Karpas-422 (cell line): ENCODE results near the gene RABGAP1L. TPM values are rescaled to one million over a fixed set of nuclear protein-coding genes. Genes with fewer than 3 reads are reported as not detected.

Experiments used
- DNase-seq: peaks from one replicate; pipeline ENCODE4 v3.0.0-alpha.2; 2015
- H2AFZ ChIP-seq: fragments of 200-600 bp; sonication (generic); 2 replicates; pipeline ENCODE4 v1.6.1; 2014; ENCODE audit warnings: antibody characterized with exemption, low read length, mixed read lengths
- H3K27ac ChIP-seq: fragments of 200-600 bp; sonication (generic); 2 replicates; pipeline ENCODE4 v1.5.1; 2014; ENCODE audit warnings: mild to moderate bottlenecking, low read length, moderate library complexity
- H3K27me3 ChIP-seq: fragments of 200-600 bp; sonication (generic); 2 replicates; pipeline ENCODE4 v1.6.1; 2014; ENCODE audit warnings: low read length, mixed read lengths
- H3K36me3 ChIP-seq: fragments of 200-600 bp; sonication (generic); 2 replicates; pipeline ENCODE4 v1.6.1; 2014; ENCODE audit warnings: low read length, mixed read lengths; ENCODE audit not compliant: insufficient read depth
- H3K4me1 ChIP-seq: fragments of 200-600 bp; sonication (generic); 2 replicates; pipeline ENCODE4 v1.6.1; 2014; ENCODE audit warnings: mild to moderate bottlenecking, low read length, mixed read lengths
- H3K4me2 ChIP-seq: fragments of 200-600 bp; sonication (generic); 2 replicates; pipeline ENCODE4 v1.6.1; 2014; ENCODE audit warnings: low read length, low read depth, mild to moderate bottlenecking; ENCODE audit not compliant: poor library complexity, severe bottlenecking
- H3K4me3 ChIP-seq: fragments of 200-600 bp; sonication (generic); 2 replicates; pipeline ENCODE4 v1.5.1; 2014; ENCODE audit warnings: mild to moderate bottlenecking, antibody characterized with exemption, low read length, mixed read lengths
- H3K79me2 ChIP-seq: fragments of 200-600 bp; sonication (generic); 2 replicates; pipeline ENCODE4 v1.6.1; 2014; ENCODE audit warnings: mild to moderate bottlenecking, low read length, mixed read lengths
- H3K9ac ChIP-seq: fragments of 200-600 bp; sonication (generic); 2 replicates; pipeline ENCODE4 v1.6.0; 2014; ENCODE audit warnings: low read length
- H3K9me2 ChIP-seq: fragments of 200-600 bp; sonication (generic), shearing (Covaris generic); replicated peaks from 2 replicates; pipeline ENCODE4 v1.6.0; 2014; ENCODE audit warnings: mild to moderate bottlenecking, low read length, moderate library complexity; ENCODE audit not compliant: insufficient read depth
- H3K9me3 ChIP-seq: fragments of 300-700, 200-600 bp; sonication (generic); 2 replicates; pipeline ENCODE4 v1.6.1; 2014; ENCODE audit warnings: low read length, mixed read lengths
- H4K20me1 ChIP-seq: fragments of 200-600 bp; sonication (generic); 2 replicates; pipeline ENCODE4 v1.6.1; 2014; ENCODE audit warnings: mild to moderate bottlenecking, antibody characterized with exemption, low read length, low read depth; ENCODE audit not compliant: insufficient read depth
- total RNA-seq: library from RNA; depleted of rRNA; stranded (reverse); fragments of >200 nt; shearing (Covaris generic); gene quantifications from 2 replicates; pipeline ENCODE4 v1.2.3, GENCODE V29; 2014; ENCODE audit warnings: low replicate concordance

The RABGAP1L gene
- total RNA-seq, 1 experiment from 2014 or later = 28.9 TPM

DNA sequence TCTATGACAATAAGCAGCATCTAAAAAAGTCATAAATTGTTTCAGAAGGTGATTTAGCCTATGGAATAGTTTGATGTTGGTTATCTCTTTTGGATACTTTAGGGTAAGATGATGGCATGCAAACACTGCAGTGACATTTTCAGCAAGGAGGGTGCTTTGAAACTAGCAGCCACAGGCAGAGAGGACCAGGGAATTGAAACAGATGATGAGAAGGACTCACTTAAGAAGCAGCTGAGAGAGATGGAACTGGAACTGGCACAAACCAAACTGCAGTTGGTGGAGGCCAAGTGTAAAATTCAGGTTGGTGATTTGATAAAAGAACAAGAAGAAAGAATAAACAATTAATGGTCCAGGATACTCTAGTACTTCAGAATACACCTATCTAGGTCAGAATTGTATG lies 829.2 kb downstream of the RABGAP1L start:
- H3K9me3 ChIP-seq = no peaks in the 10 kb centered on the region
- no peak overlapping the region for H2AFZ ChIP-seq
- H3K79me2 ChIP-seq = no peaks in the 10 kb centered on the region
- no peaks in the 10 kb centered on the region for H3K9me2 ChIP-seq
- H3K4me3 ChIP-seq = no peak overlapping the region
- no peaks in the 10 kb centered on the region for H3K36me3 ChIP-seq
- H3K27me3 ChIP-seq = no peaks in the 10 kb centered on the region
- H3K4me1 ChIP-seq = peaks cover 30% of the 10 kb centered on the region
- peak overlapping the region; percentile 21; the same call in 1 of the 2 replicates for H3K27ac ChIP-seq
- H3K4me2 ChIP-seq = no peak overlapping the region
- DNase-seq = no peak
- no peaks in the 10 kb centered on the region for H4K20me1 ChIP-seq
- H3K9ac ChIP-seq = no peak overlapping the region

DNA sequence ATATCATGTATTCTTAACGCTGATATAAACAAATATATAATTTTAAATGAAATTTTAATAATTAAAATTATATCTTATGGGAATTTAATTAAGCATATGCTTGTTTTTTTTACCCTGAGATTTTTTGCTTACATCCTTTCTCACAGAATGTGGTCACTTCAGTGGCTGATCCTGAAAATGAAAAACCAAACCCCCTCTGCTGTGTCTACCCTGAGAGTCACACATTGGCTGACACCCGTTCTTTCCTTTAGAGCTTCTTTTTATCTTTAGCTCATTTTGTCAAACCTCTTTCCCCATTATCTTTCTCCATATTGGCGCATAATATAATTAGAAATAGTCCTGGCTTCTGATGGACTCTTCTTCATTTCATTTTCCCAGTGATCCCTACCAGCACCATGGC lies 829.7 kb downstream of the RABGAP1L start:
- H3K36me3 ChIP-seq = no peaks in the 10 kb centered on the region
- no peak overlapping the region for H3K4me3 ChIP-seq
- H4K20me1 ChIP-seq = no peaks in the 10 kb centered on the region
- no peak overlapping the region for H2AFZ ChIP-seq
- H3K4me1 ChIP-seq = peaks cover 30% of the 10 kb centered on the region
- H3K79me2 ChIP-seq = no peaks in the 10 kb centered on the region
- no peak overlapping the region for H3K9ac ChIP-seq
- no peak overlapping the region for H3K4me2 ChIP-seq
- no peaks in the 10 kb centered on the region for H3K9me2 ChIP-seq
- H3K27me3 ChIP-seq = no peaks in the 10 kb centered on the region
- no peaks in the 10 kb centered on the region for H3K9me3 ChIP-seq
- H3K27ac ChIP-seq = no peak overlapping the region
- no peak for DNase-seq

DNA sequence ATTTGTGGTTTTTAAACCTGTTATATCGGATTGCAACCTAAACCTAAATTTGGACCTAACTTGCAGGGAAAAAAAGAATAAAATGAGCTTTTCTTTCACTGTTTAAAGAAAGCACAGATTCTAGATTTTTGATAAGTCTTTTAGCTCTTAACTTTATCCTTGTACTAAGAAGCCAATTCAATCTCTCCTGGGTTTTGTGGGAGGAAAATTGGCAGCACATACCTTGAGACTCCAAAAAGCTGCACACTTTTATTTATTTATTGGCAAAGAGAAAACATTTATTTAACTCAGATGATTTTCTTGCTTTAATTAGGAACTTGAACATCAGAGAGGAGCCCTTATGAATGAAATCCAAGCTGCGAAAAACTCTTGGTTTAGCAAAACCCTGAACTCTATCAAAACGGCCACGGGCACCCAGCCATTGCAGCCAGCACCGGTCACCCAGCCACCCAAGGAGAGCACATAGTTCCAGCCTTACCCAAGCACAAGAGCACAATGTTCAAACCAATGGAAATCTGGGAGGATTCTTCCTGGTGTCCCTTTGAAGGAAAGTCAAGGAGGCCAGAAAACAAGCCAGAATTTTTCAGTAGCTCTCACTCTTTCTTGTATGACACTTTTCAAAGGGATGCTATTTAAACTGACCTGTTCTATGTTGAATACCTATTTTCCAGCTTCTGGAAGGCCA lies 830.4 kb downstream of the RABGAP1L start:
- Histone ChIP-seq H3K4me1 (peaks cover 30% of the 10 kb centered on the region), H4K20me1 (no peaks in the 10 kb centered on the region), H3K79me2 (no peaks in the 10 kb centered on the region), H3K4me2 (peak overlapping the region; percentile 72), H3K9me2 (no peaks in the 10 kb centered on the region), H3K9me3 (no peaks in the 10 kb centered on the region), H3K27ac (peak overlapping the region; percentile 52; the same call in 1 of the 2 replicates), H3K36me3 (no peaks in the 10 kb centered on the region), H3K27me3 (no peaks in the 10 kb centered on the region), H2AFZ (no peak overlapping the region), H3K9ac (peak overlapping the region; percentile 56; the same call in 1 of the 2 replicates), H3K4me3 (0 out of 2 replicates have a peak overlapping the region, but pooled peaks have one; percentile 55)
- DNase-seq = no peak

DNA sequence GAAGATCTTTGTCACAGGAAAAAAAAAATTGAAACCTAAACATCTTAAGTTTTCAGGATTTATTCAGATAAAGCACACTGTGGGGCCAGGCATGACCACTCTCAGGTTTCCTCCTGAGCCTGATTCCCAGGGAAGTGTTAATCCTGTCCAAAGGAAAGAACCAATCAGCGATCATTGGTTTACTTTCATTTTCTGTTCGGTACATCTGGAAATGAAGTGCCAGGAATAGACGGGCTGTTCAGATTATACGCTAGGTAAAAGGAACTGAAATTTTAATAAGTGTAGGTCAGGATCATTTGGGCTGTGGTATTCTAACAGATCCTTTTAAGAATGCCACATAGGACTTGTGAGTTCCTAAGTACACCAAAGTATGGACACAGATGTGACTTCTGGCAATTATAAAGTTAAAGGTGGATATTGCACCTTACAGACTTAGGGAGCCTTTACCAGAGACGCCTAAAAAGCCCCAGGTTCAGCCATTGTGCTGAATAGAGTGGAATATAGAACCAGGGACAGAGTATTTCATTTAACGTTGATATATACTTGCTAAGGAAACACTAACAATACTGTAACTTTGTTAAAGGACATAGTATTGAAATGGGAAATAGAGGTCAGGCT lies 831.2 kb downstream of the RABGAP1L start:
- Histone ChIP-seq H3K27me3 (no peaks in the 10 kb centered on the region), H3K4me3 (peak overlapping the region; percentile 55), H3K9me3 (no peaks in the 10 kb centered on the region), H3K79me2 (no peaks in the 10 kb centered on the region), H3K36me3 (no peaks in the 10 kb centered on the region), H3K4me1 (peaks cover 22% of the 10 kb centered on the region), H2AFZ (peak overlapping the region; percentile 57), H3K9me2 (no peaks in the 10 kb centered on the region), H4K20me1 (no peaks in the 10 kb centered on the region), H3K27ac (peak overlapping the region; percentile 52), H3K4me2 (peak overlapping the region; percentile 72), H3K9ac (peak overlapping the region; percentile 56)
- peak; percentile 67 for DNase-seq

DNA sequence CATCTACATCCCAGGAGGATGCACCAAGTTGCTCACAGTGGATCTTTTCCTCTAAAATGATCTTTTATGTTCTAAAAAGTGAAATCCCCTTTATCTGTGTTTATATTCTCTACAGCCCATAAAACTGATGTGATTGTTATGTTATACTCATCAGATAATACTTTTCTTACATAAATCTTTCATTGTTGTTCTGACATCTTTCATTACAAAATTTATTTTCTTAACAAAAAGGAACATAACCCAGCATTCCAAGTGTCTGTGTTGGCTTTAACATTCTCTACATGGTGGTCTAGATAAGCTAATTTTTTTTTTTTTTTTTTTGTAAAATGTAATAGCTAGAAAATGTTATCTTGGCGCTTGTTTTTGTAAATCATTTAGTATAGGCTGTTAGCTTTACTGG lies 832.2 kb downstream of the RABGAP1L start:
- no peak for DNase-seq
- Histone ChIP-seq H3K9me3 (no peaks in the 10 kb centered on the region), H3K4me1 (peaks cover 19% of the 10 kb centered on the region), H3K36me3 (no peaks in the 10 kb centered on the region), H3K79me2 (no peaks in the 10 kb centered on the region), H3K9ac (no peak overlapping the region), H4K20me1 (no peaks in the 10 kb centered on the region), H3K4me3 (no peak overlapping the region), H3K27me3 (no peaks in the 10 kb centered on the region), H3K9me2 (no peaks in the 10 kb centered on the region), H3K27ac (peak overlapping the region; percentile 52), H3K4me2 (peak overlapping the region; percentile 72), H2AFZ (no peak overlapping the region)

DNA sequence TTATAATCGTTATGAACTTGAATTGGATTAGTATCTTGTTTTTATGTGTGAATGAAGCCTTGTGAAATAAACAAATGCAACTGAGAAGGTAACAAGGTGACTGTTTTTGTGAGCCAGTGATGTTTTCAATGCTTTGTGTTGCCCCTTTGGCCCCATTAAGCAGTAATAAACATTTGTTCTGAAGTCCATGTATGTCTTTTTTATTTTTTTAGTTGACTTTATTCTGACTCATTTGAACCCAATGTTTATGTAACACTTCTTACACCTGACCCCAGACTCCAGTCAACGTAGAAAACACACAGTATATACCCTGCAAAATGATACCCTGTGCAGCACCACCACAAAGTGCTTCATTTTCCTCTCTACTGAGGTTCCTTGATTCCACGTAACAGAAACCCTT lies 835.8 kb downstream of the RABGAP1L start:
- no peaks in the 10 kb centered on the region; the same call in 1 of the 2 replicates for H4K20me1 ChIP-seq
- H3K27me3 ChIP-seq = no peaks in the 10 kb centered on the region
- H3K79me2 ChIP-seq = peaks cover 7% of the 10 kb centered on the region
- peaks cover 27% of the 10 kb centered on the region for H3K4me1 ChIP-seq
- H3K9me3 ChIP-seq = no peaks in the 10 kb centered on the region
- no peak overlapping the region for H3K27ac ChIP-seq
- H3K4me2 ChIP-seq = no peak overlapping the region
- no peaks in the 10 kb centered on the region for H3K36me3 ChIP-seq
- no peak overlapping the region for H3K9ac ChIP-seq
- no peaks in the 10 kb centered on the region for H3K9me2 ChIP-seq
- no peak overlapping the region for H2AFZ ChIP-seq
- DNase-seq = no peak
- no peak overlapping the region for H3K4me3 ChIP-seq

DNA sequence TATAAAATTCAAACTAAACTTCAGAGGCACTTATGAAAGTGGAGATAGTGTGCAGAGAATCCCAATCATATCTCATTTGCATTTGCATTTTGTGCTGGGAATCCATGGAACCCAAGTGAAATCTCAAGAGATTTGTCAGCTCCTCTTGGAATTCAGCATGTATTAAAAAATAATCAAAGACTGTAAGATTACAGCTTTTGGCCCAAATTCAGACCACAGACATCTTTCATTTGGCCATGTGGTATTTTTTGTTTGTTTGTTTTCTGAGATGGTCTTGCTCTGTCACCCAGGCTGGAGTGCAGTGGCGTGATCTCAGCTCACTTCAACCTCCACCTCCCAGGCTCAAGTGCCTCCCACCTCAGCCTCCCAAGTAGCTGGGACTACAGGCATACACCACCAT lies 836.6 kb downstream of the RABGAP1L start:
- Histone ChIP-seq H3K4me1 (peaks cover 19% of the 10 kb centered on the region), H3K9me3 (no peaks in the 10 kb centered on the region), H3K9me2 (no peaks in the 10 kb centered on the region), H3K27me3 (no peaks in the 10 kb centered on the region), H4K20me1 (peaks cover 6% of the 10 kb centered on the region; the same call in 1 of the 2 replicates), H3K4me2 (no peak overlapping the region), H3K27ac (no peak overlapping the region), H3K79me2 (peaks cover 15% of the 10 kb centered on the region), H3K4me3 (no peak overlapping the region), H2AFZ (no peak overlapping the region), H3K9ac (no peak overlapping the region), H3K36me3 (no peaks in the 10 kb centered on the region)
- no peak for DNase-seq

DNA sequence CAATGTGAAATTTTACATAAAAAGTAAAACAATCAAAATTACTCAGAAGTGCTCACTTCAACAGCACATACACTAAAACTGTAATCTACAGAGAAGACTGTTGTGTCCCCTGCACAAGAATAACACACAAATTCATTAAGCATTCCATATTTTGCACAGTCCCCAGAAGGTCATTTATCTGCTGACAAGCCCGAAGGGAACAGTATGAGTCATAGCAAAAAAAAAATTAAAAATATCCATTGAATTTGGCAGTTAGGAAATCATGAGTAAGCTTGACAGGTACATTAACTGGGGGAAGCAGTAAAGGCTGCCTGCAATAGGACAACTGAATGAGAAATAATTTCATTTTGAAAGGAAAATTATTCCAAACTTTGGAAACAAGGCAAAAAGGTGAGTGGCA lies 837.2 kb downstream of the RABGAP1L start:
- Histone ChIP-seq H3K79me2 (peaks cover 20% of the 10 kb centered on the region), H3K4me1 (peaks cover 19% of the 10 kb centered on the region), H3K4me2 (no peak overlapping the region), H3K9me3 (no peaks in the 10 kb centered on the region), H3K27ac (no peak overlapping the region), H3K27me3 (no peaks in the 10 kb centered on the region), H4K20me1 (peaks cover 9% of the 10 kb centered on the region), H3K9me2 (no peaks in the 10 kb centered on the region), H2AFZ (no peak overlapping the region), H3K36me3 (no peaks in the 10 kb centered on the region), H3K4me3 (no peak overlapping the region), H3K9ac (no peak overlapping the region)
- no peak for DNase-seq
